ENCODE results near the gene EFNA5.

EFNA5 gene

DNA sequence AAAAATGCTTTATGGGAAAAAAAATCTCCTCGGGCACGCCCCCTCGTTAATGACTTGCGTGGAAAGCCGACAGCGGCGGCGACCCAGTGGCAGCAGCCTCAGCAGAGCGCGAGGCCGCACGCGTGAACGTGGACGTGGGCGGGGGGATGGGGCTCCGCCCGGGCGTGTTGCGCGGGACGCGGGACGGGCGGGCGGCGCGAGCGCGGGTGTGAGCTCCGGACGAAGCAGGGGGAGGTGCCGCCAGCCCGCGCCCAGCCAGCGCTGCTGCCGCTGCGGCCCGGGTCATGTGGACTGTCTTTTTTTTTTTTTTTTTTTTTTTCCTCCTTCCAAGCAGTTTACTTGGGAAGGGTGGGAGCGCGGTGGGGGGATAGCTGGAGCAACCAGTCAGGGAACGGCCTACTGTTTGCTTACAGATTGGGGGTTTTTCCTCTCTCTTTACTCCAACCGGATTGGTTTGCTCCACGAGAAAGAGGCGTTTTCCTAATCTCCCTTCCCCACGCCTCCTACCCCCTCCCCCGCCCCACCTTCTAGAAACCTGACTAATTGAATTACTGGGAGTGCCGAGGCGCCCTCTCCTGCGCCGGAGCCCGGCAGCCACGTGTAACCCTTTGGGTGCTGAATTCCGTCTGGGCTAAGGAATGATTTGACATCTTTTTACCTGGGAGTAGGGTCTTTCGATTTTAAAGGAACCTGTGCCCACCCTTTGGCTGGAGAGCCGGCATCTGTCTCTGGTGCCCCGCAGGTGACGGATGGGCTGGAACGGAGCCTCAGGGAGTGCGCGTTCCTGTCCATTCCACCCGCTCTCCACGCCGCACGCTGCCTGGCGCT lies 1.7 kb upstream of the EFNA5 start:
- DNase-seq, result peak; percentile 81 to 91 (median 90)

DNA sequence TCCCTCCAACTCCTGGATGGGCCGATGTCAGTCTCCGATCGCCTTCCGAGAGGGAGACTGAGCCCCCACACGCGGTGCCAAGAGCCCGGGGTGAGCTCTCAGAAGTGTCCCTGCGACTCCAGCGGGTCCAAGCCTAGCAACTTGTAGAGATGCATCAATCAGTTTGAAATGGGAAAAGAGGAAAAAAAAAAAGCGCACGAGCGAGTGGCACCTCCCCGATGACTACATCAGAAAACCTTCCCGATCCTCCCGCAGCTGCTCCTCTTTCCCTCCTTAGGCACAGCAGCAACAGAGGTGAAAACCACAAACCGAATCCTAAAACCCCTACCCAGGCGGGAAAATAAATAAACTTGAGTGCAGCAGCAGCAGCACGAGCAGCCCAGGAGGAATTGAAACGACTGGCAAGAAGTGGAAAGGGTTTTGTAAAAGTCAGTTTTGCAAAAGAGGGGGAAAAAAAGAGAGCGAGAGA lies 1.0 kb upstream of the EFNA5 start:
- peak; percentile 62 to 82 (median 80) for DNase-seq

DNA sequence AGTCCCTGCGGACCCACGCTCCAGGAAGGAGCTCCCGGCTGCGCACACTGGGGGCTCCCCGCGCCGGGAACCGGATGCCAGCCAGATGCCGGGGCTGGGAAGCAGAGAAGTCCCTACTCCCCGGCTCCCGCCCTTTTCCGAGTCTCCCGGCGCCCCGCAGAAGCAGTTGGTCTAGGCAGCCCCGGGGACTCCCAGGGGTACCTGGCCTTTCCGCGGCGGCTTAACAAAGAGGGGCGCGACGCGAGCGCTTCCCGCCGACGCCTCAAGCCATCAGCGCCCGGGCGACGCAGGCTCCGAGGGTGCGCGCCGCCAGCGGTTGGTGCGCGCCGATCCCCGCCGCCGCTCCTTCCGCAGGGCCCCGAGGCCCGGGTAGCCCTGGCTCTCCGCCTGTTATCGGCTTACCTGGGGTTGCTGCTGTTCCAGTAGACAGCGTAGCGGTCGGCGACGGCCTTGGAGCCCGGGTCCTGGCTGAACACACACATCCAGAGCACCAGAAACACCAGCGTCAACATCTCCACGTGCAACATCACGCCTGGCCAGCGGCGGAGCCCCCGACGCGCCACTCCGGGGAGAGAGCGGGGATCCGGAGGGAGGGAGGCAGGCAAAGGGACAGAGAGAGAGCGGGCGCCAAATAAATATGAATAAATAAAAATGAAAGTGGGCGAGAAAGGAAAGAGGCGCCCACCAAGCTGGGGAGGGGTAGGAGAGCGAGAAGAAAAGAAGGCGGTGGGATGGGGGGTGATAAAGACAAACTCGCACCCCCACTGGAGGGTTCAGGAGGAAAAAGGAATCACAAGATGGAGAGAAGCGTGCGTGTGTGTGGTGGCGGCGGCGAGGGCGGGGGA lies 428 bp downstream of the EFNA5 start:
- DNase-seq, result peak; percentile 45 to 77 (median 74)

GRCh38 chr5:107669096-107670031 lies 1.4 kb downstream of the EFNA5 start:
- DNase-seq, result peak; percentile 27 to 74 (median 52)

DNA sequence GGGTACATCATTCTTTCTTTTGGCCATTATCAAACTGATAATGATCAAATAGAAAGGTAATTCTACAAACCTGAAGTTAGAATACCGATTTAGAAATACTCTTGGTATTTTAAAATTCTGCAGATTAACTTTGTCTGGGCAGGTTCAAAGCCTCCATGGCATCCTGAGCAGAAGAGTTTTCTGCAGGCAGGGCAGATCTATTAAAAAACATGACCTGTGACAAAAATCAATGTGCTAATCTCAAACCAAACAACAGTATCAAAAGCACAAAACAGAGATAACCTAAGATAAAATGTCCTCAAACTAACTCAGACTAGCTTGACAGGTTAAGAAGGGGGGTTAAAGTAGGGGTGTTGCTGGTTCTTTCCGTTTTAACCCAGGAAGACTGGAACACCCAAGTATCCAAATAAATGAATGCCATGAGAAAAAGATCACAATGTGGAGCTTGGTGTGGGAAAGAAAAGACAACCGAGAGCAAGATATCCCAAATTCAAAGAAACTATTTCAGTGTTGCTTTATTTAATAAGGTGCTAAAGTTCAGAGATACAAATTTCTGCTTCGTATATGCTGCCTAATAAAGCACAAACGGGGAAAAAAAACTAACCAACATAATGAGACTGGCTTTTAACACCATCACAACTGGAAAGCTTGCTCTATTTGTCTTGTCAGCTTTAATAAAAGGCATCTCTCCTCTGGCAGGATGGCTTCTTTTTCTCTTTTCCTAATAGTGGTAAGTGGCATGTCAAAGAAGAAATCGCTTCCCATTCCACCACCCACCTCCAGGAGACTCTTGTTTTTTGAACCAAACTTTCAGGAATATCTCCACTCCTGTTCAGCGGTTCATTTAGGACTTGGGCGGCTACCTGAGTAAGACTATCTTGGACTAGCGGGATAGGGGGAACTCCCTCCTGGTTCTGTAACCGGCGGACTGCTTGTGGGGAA lies 2.3 kb downstream of the EFNA5 start:
- peak in 1 of 3 experiments; percentile 59 for DNase-seq

GRCh38 chr5:107666051-107666655 lies 4.6 kb downstream of the EFNA5 start:
- DNase-seq, result no peak

- no peak for DNase-seq
These were observed 5.6 kb downstream of the EFNA5 start for GRCh38 chr5:107665036-107665570.

- no peak for DNase-seq
These were observed 7.0 kb downstream of the EFNA5 start for GRCh38 chr5:107663697-107664096.

- DNase-seq, result no peak
These were observed 9.1 kb downstream of the EFNA5 start for GRCh38 chr5:107661650-107662044.

DNA sequence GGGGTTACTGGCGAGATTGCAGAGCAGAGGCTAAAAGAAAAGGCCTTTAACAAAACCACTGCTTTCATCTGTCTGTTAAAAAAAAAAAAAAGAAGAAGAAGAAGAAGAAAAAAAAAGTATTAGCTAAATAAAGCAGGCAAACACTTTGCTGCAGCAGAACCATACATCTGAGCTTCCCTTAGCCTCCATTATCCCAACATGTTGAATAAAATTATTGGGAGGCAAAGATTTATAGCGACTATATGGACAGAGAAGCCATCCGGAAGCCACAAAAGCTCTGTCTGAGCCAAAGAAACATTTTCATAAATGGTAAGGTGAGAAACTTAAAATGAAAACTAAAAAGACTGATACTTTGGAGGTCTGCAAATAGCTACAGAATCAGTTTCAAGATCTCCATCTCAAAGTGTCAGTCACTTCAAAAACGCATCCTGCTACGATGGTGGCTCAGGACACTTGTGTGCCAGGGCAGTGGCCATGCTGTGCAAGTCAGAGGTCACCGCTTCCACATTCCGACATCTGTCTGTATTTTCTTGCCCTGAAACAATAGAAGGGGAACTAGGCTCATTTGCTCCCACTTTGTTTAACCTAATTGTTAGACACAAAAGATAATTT lies 9.6 kb downstream of the EFNA5 start:
- no peak for DNase-seq

DNA sequence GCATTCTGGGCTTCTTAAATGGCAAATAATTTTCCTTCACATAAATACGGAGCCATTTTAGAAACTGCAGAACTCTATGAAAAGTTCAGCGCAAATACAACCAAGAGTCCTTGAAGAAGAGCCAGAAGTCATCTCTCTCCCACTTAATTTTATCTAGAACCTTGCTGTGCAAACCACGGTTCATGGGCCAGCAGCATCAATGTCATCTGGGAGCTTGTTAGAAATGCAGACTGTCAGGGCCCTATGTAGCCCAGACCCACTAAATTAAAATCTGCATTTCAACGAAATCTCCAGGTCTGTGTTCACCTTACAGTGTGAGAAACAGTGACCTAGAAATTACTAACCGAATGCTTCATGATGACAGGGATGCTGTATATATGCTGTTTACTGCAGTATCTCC lies 12.2 kb downstream of the EFNA5 start:
- no peak for DNase-seq

GRCh38 chr5:107655831-107656230 lies 14.9 kb downstream of the EFNA5 start:
- no peak for DNase-seq

DNA sequence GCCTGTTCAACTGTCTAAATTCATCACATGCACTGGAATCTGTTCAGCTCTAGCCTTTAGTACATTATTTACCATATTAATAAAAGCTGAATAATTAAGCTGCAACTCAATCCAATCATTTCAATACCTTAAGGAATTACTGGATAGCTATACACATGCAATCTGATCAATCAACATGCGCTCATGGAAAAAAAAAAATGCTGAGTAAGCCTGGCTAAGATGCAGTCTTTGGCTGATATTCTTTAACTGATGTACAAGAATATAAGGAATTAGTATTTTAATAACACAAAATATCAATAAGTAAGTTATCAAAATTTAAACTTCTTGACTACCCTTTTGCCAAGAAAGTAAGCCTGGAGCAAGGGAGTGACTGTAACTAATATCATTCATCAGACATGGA lies 15.9 kb downstream of the EFNA5 start:
- no peak for DNase-seq

- DNase-seq, result peak in 1 of 3 experiments; percentile 32
These were observed 17.1 kb downstream of the EFNA5 start for GRCh38 chr5:107653685-107654084.

- peak in 2 of 3 experiments; percentile 6 to 62 for DNase-seq
These were observed 17.7 kb downstream of the EFNA5 start for GRCh38 chr5:107652839-107653607.

DNA sequence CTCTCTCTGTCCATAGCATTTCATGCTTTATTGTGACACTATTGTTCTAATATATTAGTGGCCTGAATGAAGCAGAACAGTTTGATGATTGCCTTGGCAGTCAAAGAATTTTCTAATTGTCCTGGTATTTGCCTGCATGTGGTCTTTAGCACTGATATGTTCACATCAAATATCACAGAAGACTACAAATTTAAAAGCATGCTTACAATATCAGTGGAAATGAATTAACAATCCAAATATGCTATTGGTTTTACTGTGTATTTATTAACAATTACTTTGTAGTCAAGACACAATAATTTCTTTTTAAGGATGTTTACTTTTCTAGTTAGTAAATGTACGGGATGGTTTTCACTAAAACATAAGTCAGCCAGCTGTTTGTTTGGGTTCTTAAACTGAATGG lies 18.3 kb downstream of the EFNA5 start:
- no peak for DNase-seq

DNA sequence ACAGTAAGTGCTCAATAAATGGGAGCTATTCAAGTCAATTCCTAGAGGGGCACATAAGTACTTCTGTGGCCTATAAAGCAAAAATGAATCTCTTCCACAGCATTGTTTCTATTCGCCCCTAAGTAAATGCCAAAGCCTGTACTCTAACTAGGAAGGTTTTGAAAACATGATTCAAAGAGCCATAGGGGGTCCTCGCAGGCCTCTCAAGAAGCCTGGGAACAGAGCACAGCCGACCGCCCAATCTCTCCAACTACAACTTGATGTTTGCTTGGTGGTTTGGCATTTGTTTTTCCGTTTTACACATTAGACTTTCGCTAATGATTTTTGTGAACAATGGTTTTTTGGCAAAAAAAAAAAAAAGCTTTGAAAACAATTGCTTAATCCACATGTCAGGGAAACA lies 19.4 kb downstream of the EFNA5 start:
- DNase-seq, result no peak

DNA sequence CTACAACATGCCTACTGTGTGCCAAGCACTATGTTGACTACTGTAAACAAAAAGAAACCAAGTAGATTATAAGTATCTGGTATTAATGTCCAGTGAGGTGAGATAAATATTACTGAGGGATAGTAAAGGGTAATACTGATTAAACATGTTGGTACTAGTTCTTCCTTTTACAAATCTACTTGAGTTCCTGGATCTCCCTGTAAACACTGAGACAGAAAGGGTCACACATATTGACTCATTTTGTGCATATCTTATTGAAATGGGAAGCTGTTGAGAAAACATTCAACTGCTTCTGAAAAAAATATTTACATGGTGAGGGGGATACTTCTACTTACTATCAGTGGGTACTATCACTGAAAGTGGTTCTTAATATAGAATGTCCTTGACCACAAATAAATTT lies 24.3 kb downstream of the EFNA5 start:
- no peak for DNase-seq

GRCh38 chr5:107640568-107640967 lies 30.2 kb downstream of the EFNA5 start:
- DNase-seq, result peak in 2 of 3 experiments; percentile 8 to 14
